Measurements from ENCODE around the gene RNF8. TPM values are rescaled to one million over a fixed set of nuclear protein-coding genes. Genes with fewer than 3 reads are reported as not detected.

RNF8 gene
- total and polyA plus RNA-seq, 2 of the 4 experiments (the other 2 are of a cell fraction), result 16.5 to 17.9 TPM

DNA sequence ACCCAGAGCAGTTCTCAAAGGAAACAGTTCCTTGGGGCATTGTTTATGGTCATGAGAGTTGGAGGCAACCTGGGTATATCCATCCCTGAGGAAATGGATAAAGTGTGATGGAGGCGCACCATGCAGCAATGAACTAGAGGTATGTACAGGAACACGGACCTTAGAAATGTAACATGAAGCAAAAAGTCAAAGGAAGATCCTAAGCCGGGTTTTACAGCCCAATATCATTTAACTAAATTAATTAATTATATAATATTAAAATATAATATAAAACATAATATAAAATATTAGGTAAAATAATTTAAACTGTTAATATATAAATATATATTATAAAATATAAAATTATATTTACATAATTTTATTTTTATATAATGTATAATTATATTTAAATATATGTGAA is 44.1 kb upstream of the RNF8 start:
- Histone ChIP-seq H3K14ac (replicated peaks; ENCODE audit: low read depth, low read length) (no peak overlapping the region), H2AK9ac (replicated peaks; ENCODE audit: low read depth, low read length, poor library complexity) (no peak overlapping the region), H2BK15ac (ENCODE audit: low read depth, low read length) (no peak overlapping the region), H3K27me3 (ENCODE audit: control insufficient read depth, insufficient read depth, low read length) (no peaks in the 10 kb centered on the region), H3K4me1 (ENCODE audit: control insufficient read depth, insufficient read depth, low read length) (peaks cover 18% of the 10 kb centered on the region), H3K4ac (ENCODE audit: low read depth, low read length) (no peak overlapping the region), H3K9ac (ENCODE audit: low read depth, low read length) (no peak overlapping the region), H3K79me1 (ENCODE audit: low read depth in 1 of 2, low read length in 2 of 2) (peaks cover 0 to 11% of the 10 kb centered on the region in 2 experiments; a peak in 2 of 4 replicates), H2BK5ac (ENCODE audit: low read depth, low read length, poor library complexity, severe bottlenecking) (no peak overlapping the region), H2AK5ac (ENCODE audit: low read depth, low read length) (no peak overlapping the region), H3K27ac (ENCODE audit: insufficient read depth, low read length) (no peak overlapping the region), H3K9me3 (ENCODE audit: control insufficient read depth, insufficient read depth, low read length) (no peaks in the 10 kb centered on the region), H3K4me3 (ENCODE audit: insufficient read depth, low read depth, low read length) (no peak overlapping the region), H2BK120ac (ENCODE audit: low read depth, low read length) (no peak overlapping the region), H3K56ac (ENCODE audit: extremely low read depth, insufficient read depth, low read length) (no peak overlapping the region), H4K5ac (ENCODE audit: low read depth, low read length) (no peak overlapping the region), H4K91ac (ENCODE audit: insufficient read depth, low read depth, low read length) (no peak overlapping the region), H3K18ac (ENCODE audit: low read depth, low read length) (no peak overlapping the region), H2BK20ac (ENCODE audit: low read depth, low read length) (no peak overlapping the region), H2AFZ (replicated peaks; ENCODE audit: low read length, poor library complexity) (no peak overlapping the region), H4K8ac (ENCODE audit: low read depth in 2 of 2, low read length in 2 of 2) (no peak overlapping the region), H4K20me1 (ENCODE audit: insufficient read depth, low read length) (peaks cover 9% of the 10 kb centered on the region; the same call in 1 of the 2 replicates), H3K23ac (ENCODE audit: low read depth, low read length) (no peak overlapping the region), H3K36me3 (ENCODE audit: control insufficient read depth, insufficient read depth, low read length) (peaks cover 33% of the 10 kb centered on the region), H3K4me2 (ENCODE audit: low read depth, low read length) (no peak overlapping the region), H3K9me1 (ENCODE audit: insufficient read depth, low read length) (peaks cover 19% of the 10 kb centered on the region)
- CTCF ChIA-PET, result interaction anchor here (0.6 to 1.5 kb wide), 2 partner anchors 15 to 434 kb away, joined by 3 read pairs; no protein-coding TSS in a partner anchor
- BruUV-seq (replicated peaks), result no TSS peak
- intact Hi-C loops (cut with micrococcal nuclease) (loop anchor here (2.0 kb wide), 1 partner anchor 53 kb away; the partner anchor contains the start of gene TBC1D22B), in situ Hi-C loops (cut with MboI; ENCODE audit: low sequenced_read_pairs) (no loop called here), dilution Hi-C loops (cut with HindIII; ENCODE audit: low sequenced_read_pairs, unreplicated experiment) (no loop called here)
- DNase-seq (no peak), ATAC-seq (ENCODE audit: low read depth) (no peak)
- TF ChIP-seq CEBPB (IDR thresholded peaks at IDR 0.05; ENCODE audit: low read depth, low read length), result no peak
- no peak for TF ChIP-seq RFX5 (IDR thresholded peaks at IDR 0.05; ENCODE audit: low read depth, low read length)
- TF ChIP-seq RCOR1 (IDR thresholded peaks at IDR 0.05; ENCODE audit: insufficient replicate concordance, low read length), result no peak
- no peak for TF ChIP-seq BHLHE40 (IDR thresholded peaks at IDR 0.05; ENCODE audit: low read depth, low read length)
- TF ChIP-seq SMC3 (IDR thresholded peaks at IDR 0.05; ENCODE audit: low read depth, low read length), result no peak
- no peak for TF ChIP-seq POLR2A (IDR thresholded peaks at IDR 0.05; ENCODE audit: low read depth, low read length)
- no peak for TF ChIP-seq MXI1 (IDR thresholded peaks at IDR 0.05; ENCODE audit: borderline replicate concordance, low read depth, low read length)
- TF ChIP-seq MAZ (IDR thresholded peaks at IDR 0.05; ENCODE audit: borderline replicate concordance, low read depth, low read length), result no peak
- TF ChIP-seq, protein P1, sequence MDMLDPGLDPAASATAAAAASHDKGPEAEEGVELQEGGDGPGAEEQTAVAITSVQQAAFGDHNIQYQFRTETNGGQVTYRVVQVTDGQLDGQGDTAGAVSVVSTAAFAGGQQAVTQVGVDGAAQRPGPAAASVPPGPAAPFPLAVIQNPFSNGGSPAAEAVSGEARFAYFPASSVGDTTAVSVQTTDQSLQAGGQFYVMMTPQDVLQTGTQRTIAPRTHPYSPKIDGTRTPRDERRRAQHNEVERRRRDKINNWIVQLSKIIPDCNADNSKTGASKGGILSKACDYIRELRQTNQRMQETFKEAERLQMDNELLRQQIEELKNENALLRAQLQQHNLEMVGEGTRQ (IDR thresholded peaks at IDR 0.05; ENCODE audit: low read depth, low read length), result no peak
- TF ChIP-seq CTCF (conservative IDR thresholded peaks at IDR 0.05; ENCODE audit: low read depth, low read length), result no peak
- POLR2A ChIA-PET (ENCODE audit: unreplicated experiment), result no interaction called here
- WGBS, 2 experiments (ENCODE audit: extremely low coverage in 2 of 2, insufficient read length in 1 of 2), result no CpG with 5 or more reads among the region's 3 CpGs

All from IMR-90 (cell line).